ENCODE data around the gene SHC4.

GRCh38 chr15:48856942-48857341, 106.8 kb downstream of the SHC4 start:
- TF ChIP-seq NR2C2 (CRISPR knock-in tag; IDR thresholded peaks at IDR 0.05) (no peak), CTCF (IDR thresholded peaks at IDR 0.05) (no peak), IRF2 (CRISPR knock-in tag; IDR thresholded peaks at IDR 0.05; ENCODE audit: borderline replicate concordance, low read depth) (no peak)
